IMR-90 (cell line): Measurements from ENCODE around the gene FLII. TPM values are rescaled to one million over a fixed set of nuclear protein-coding genes. Genes with fewer than 3 reads are reported as not detected.

Experiments used
- ATAC-seq: fragments of 200-7000 bp; cut with Tn5 transposase; 2 replicates; pipeline ENCODE4 v1.9.1; 2020; ENCODE audit warnings: low read depth, mild to moderate bottlenecking, moderate library complexity
- BruUV-seq: library from RNA; stranded (reverse); fragments of 400-500 nt; replicated peaks from 2 replicates; lab custom pipeline; 2021; lab: Mats Ljungman, UMichigan
- CTCF ChIA-PET: fragments of 300-600 bp; formaldehyde crosslinking; extraction: SDS; loops from one replicate; lab custom pipeline; 2021; ENCODE audit warnings: antibody characterized with exemption; lab: Yijun Ruan, JAX
- POLR2A ChIA-PET: fragments of 300-600 bp; sonication (Branson Sonifier 250); formaldehyde crosslinking; loops from one replicate; lab custom pipeline; 2022; ENCODE audit warnings: antibody characterized with exemption; ENCODE audit not compliant: unreplicated experiment; lab: Charles Lee
- DNase-seq: peaks from one replicate; pipeline ENCODE4 v3.0.0; 2013
- H2AFZ ChIP-seq: replicated peaks from 2 replicates; pipeline ENCODE3; 2013; ENCODE audit warnings: low read length, mild to moderate bottlenecking; ENCODE audit not compliant: poor library complexity
- H2AK5ac ChIP-seq: 2 replicates; pipeline ENCODE4 v1.6.1; 2013; ENCODE audit warnings: low read depth, low read length, inconsistent platforms
- H2AK9ac ChIP-seq: replicated peaks from 2 replicates; pipeline ENCODE3; 2013; ENCODE audit warnings: mild to moderate bottlenecking, low read depth, low read length, moderate library complexity; ENCODE audit not compliant: poor library complexity
- H2BK120ac ChIP-seq: 2 replicates; pipeline ENCODE4 v1.6.1; 2013; ENCODE audit warnings: low read depth, low read length, inconsistent platforms
- H2BK15ac ChIP-seq: 3 replicates; pipeline ENCODE4 v1.6.1; 2013; ENCODE audit warnings: low read depth, low read length, inconsistent platforms
- H2BK20ac ChIP-seq: 2 replicates; pipeline ENCODE4 v1.6.1; 2013; ENCODE audit warnings: low read depth, mild to moderate bottlenecking, inconsistent platforms, low read length, moderate library complexity
- H2BK5ac ChIP-seq: 2 replicates; pipeline ENCODE4 v1.6.1; 2013; ENCODE audit warnings: mild to moderate bottlenecking, low read depth, low read length, inconsistent platforms; ENCODE audit not compliant: poor library complexity, severe bottlenecking
- H3K14ac ChIP-seq: replicated peaks from 2 replicates; pipeline ENCODE4 v1.6.1; 2013; ENCODE audit warnings: low read depth, low read length, inconsistent platforms
- H3K18ac ChIP-seq: 2 replicates; pipeline ENCODE4 v1.6.1; 2013; ENCODE audit warnings: low read depth, low read length, control low read depth
- H3K23ac ChIP-seq: 2 replicates; pipeline ENCODE4 v1.6.1; 2013; ENCODE audit warnings: low read depth, low read length, inconsistent platforms
- H3K27ac ChIP-seq: 2 replicates; pipeline ENCODE4 v1.5.1; 2013; ENCODE audit warnings: mild to moderate bottlenecking, control low read depth, low read length; ENCODE audit not compliant: insufficient read depth
- H3K27me3 ChIP-seq: 2 replicates; pipeline ENCODE4 v1.6.1; 2013; ENCODE audit warnings: low read length; ENCODE audit not compliant: control insufficient read depth, insufficient read depth
- H3K36me3 ChIP-seq: 2 replicates; pipeline ENCODE4 v1.6.1; 2013; ENCODE audit warnings: low read length, mixed read lengths; ENCODE audit not compliant: control insufficient read depth, insufficient read depth
- H3K4ac ChIP-seq: 2 replicates; pipeline ENCODE4 v1.6.1; 2013; ENCODE audit warnings: low read depth, low read length, inconsistent platforms
- H3K4me1 ChIP-seq: 2 replicates; pipeline ENCODE4 v1.6.1; 2013; ENCODE audit warnings: low read length, mixed read lengths; ENCODE audit not compliant: control insufficient read depth, insufficient read depth
- H3K4me2 ChIP-seq: 2 replicates; pipeline ENCODE4 v1.6.1; 2013; ENCODE audit warnings: low read depth, mild to moderate bottlenecking, control low read depth, low read length, moderate library complexity
- H3K4me3 ChIP-seq: 2 replicates; pipeline ENCODE4 v1.5.1; 2013; ENCODE audit warnings: low read depth, mild to moderate bottlenecking, control low read depth, low read length, moderate library complexity; ENCODE audit not compliant: insufficient read depth
- H3K56ac ChIP-seq: 2 replicates; pipeline ENCODE4 v1.6.1; 2013; ENCODE audit warnings: low read length, inconsistent platforms; ENCODE audit not compliant: insufficient read depth; ENCODE audit errors: extremely low read depth
- H3K79me1 ChIP-seq, 2 experiments: 2 replicates each; pipeline ENCODE4 v1.6.1; 2013; ENCODE audit warnings: low read length in 2 of 2, inconsistent platforms in 1 of 2, low read depth in 1 of 2
- H3K9ac ChIP-seq: 2 replicates; pipeline ENCODE4 v1.6.1; 2013; ENCODE audit warnings: low read depth, low read length, control low read depth
- H3K9me1 ChIP-seq: 2 replicates; pipeline ENCODE4 v1.6.1; 2013; ENCODE audit warnings: low read length, inconsistent platforms; ENCODE audit not compliant: insufficient read depth
- H3K9me3 ChIP-seq: 2 replicates; pipeline ENCODE4 v1.6.1; 2013; ENCODE audit warnings: low read length; ENCODE audit not compliant: control insufficient read depth, insufficient read depth
- H4K20me1 ChIP-seq: 2 replicates; pipeline ENCODE4 v1.6.1; 2013; ENCODE audit warnings: low read length, inconsistent platforms; ENCODE audit not compliant: insufficient read depth
- H4K5ac ChIP-seq: 2 replicates; pipeline ENCODE4 v1.6.1; 2013; ENCODE audit warnings: mild to moderate bottlenecking, low read depth, low read length, control low read depth
- H4K8ac ChIP-seq, 2 experiments: 2 replicates each; pipeline ENCODE4 v1.6.1; 2013; ENCODE audit warnings: low read depth in 2 of 2, low read length in 2 of 2, control low read depth in 1 of 2, inconsistent platforms in 1 of 2
- H4K91ac ChIP-seq: 2 replicates; pipeline ENCODE4 v1.6.1; 2013; ENCODE audit warnings: low read depth, low read length, inconsistent platforms; ENCODE audit not compliant: insufficient read depth
- CHD1 ChIP-seq: IDR thresholded peaks from 2 replicates; pipeline ENCODE4 v1.6.1; 2012; ENCODE audit warnings: low read depth, low read length, improper control_type of control experiment
- FOS ChIP-seq: fragments of 150-350 bp; IDR thresholded peaks from 2 replicates; pipeline ENCODE4 v1.6.1; 2016; ENCODE audit warnings: low read depth, low read length
- MAFK ChIP-seq: IDR thresholded peaks from 2 replicates; pipeline ENCODE4 v1.6.1; 2012; ENCODE audit warnings: low read depth, low read length, improper control_type of control experiment
- MAZ ChIP-seq: IDR thresholded peaks from 2 replicates; pipeline ENCODE4 v1.6.1; 2012; ENCODE audit warnings: low read depth, mild to moderate bottlenecking, low read length, improper control_type of control experiment, moderate library complexity, borderline replicate concordance
- MXI1 ChIP-seq: IDR thresholded peaks from 2 replicates; pipeline ENCODE4 v1.6.1; 2012; ENCODE audit warnings: low read depth, mild to moderate bottlenecking, low read length, moderate library complexity, borderline replicate concordance
- NFE2L2 ChIP-seq: fragments of 150-350 bp; IDR thresholded peaks from 2 replicates; pipeline ENCODE4 v1.6.1; 2016; ENCODE audit warnings: low read depth, mild to moderate bottlenecking, low read length
- POLR2A ChIP-seq: IDR thresholded peaks from 2 replicates; pipeline ENCODE4 v1.6.1; 2012; ENCODE audit warnings: mild to moderate bottlenecking, low read depth, low read length
- RCOR1 ChIP-seq: IDR thresholded peaks from 2 replicates; pipeline ENCODE4 v1.6.1; 2012; ENCODE audit warnings: mild to moderate bottlenecking, low read length, improper control_type of control experiment; ENCODE audit not compliant: insufficient replicate concordance
- WGBS, 2 experiments: methylation state at CpG; one replicate each; pipeline versions ENCODE4 v1.1.5 to v1.1.7; 2013; ENCODE audit warnings: missing lambda C conversion rate in 2 of 2; ENCODE audit not compliant: insufficient read length in 1 of 2; ENCODE audit errors: extremely low coverage in 2 of 2; 5-methylcytosine and 5-hydroxymethylcytosine counted together
- dilution Hi-C: fragments of 300-500 bp; cut with HindIII; formaldehyde crosslinking; loops from one replicate; pipeline ENCODE4 v1.14.3; 2018; ENCODE audit warnings: low sequenced_read_pairs; ENCODE audit not compliant: unreplicated experiment
- in situ Hi-C: fragments of 300-500 bp; cut with MboI; formaldehyde crosslinking; loops from 3 replicates; pipeline ENCODE4 v1.14.3; 2019; ENCODE audit warnings: low sequenced_read_pairs, inconsistent platforms, mixed read lengths
- intact Hi-C: fragments of 100-400 bp; cut with micrococcal nuclease; formaldehyde crosslinking; loops from 2 replicates; pipeline ENCODE4 v1.10.0; 2022
- polyA plus RNA-seq, 3 experiments: library from polyadenylated mRNA; depleted of rRNA; stranded (reverse); fragments of >200 nt; gene quantifications; 2 replicates each; pipeline ENCODE4 v1.2.3, GENCODE V29; 2012; ENCODE audit warnings: low replicate concordance in 1 of 3
- total RNA-seq: library from RNA; depleted of rRNA; stranded (reverse); fragments of >200 nt; gene quantifications from 2 replicates; pipeline ENCODE4 v1.2.3, GENCODE V29; 2012

The FLII gene
- total and polyA plus RNA-seq, 2 of the 4 experiments (the other 2 are of a cell fraction): 263 to 290 TPM

DNA sequence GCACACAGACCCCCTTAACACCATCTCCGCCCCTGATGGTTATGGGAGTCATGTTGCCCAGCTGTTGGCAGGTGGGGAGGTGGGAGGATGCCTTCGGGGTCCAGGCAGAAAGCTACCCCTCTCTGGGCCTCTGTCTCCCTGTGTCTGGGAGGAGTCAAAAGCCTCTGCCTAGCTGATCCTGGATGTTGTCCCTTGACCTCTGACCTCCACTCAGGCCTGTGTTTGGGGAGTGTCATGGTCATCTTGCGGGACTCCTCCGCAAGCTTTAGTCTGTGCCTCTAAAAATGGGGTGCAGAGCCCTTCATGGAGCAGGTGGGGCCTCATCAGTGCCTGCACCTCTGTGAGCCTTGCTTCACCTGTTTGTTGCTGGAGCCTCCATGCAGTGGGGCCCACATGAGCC lies 29.3 kb downstream of the FLII start:
- TF ChIP-seq FOS (no peak), POLR2A (no peak), NFE2L2 (no peak), CHD1 (no peak), RCOR1 (no peak), MAFK (no peak), MXI1 (no peak), MAZ (no peak)
- BruUV-seq: no TSS peak
- intact Hi-C loops: no loop called here
- H3K27ac ChIP-seq: no peak overlapping the region
- no CpG with 5 or more reads among the region's 4 CpGs for WGBS, 2 experiments
- no peak overlapping the region for H2AFZ ChIP-seq
- no peak overlapping the region for H4K5ac ChIP-seq
- no peak overlapping the region for H4K91ac ChIP-seq
- H3K18ac ChIP-seq: no peak overlapping the region
- no peak overlapping the region for H2BK120ac ChIP-seq
- POLR2A ChIA-PET: no interaction called here
- no peak overlapping the region for H3K23ac ChIP-seq
- H3K36me3 ChIP-seq: peaks cover 22% of the 10 kb centered on the region; the same call in 1 of the 2 replicates
- H2BK20ac ChIP-seq: no peak overlapping the region
- peaks cover 61% of the 10 kb centered on the region for H4K20me1 ChIP-seq
- H2BK15ac ChIP-seq: no peak overlapping the region
- no peaks in the 10 kb centered on the region for H3K9me3 ChIP-seq
- H3K9me1 ChIP-seq: peaks cover 10% of the 10 kb centered on the region
- H2BK5ac ChIP-seq: no peak overlapping the region
- CTCF ChIA-PET: no interaction called here
- H3K14ac ChIP-seq: no peak overlapping the region
- no peak overlapping the region for H2AK9ac ChIP-seq
- DNase-seq: no peak
- in situ Hi-C loops: no loop called here
- no peaks in the 10 kb centered on the region for H3K27me3 ChIP-seq
- dilution Hi-C loops: no loop called here
- H3K4ac ChIP-seq: no peak overlapping the region
- no peak overlapping the region for H3K56ac ChIP-seq
- no peak overlapping the region for H3K4me3 ChIP-seq
- peaks cover 16% of the 10 kb centered on the region for H3K4me1 ChIP-seq
- peaks cover 16 to 69% of the 10 kb centered on the region in 2 experiments for H3K79me1 ChIP-seq
- no peak overlapping the region for H4K8ac ChIP-seq
- no peak overlapping the region for H2AK5ac ChIP-seq
- no peak for ATAC-seq
- H3K4me2 ChIP-seq: no peak overlapping the region
- no peak overlapping the region for H3K9ac ChIP-seq
